NCI-H2107 treated with DMSO at 0.1 percent for 48 hours (cell line): ENCODE measurements around the gene RHOG.
"Not testable (repeated sequence)": the region's sequence is repeated elsewhere in the genome, so short reads cannot be mapped to it uniquely, and the experiment has no call there.

Source experiments
- DNase-seq: peaks from one replicate; lab custom pipeline; 2025; ENCODE audit not compliant: unreplicated experiment; lab: John Stamatoyannopoulos, UW

RHOG gene

DNA sequence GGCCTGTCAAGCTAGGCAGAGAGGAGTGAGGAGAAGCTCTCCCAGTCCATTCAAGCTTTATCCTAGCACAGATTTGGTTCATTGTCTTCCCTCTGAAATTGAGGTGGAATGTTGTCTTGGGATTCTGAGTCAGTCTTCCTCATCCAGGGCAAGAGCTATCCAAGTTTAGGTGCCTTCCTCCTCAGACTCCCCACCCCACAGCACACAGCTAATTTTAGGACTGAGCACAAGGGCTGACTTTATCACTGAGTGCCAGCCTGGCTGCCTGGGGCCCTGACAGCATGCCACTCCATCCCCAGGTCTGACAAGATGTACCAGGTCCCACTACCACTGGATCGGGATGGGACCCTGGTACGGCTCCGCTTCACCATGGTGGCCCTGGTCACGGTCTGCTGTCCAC is 29.8 kb downstream of the RHOG start:
- no peak for DNase-seq

DNA sequence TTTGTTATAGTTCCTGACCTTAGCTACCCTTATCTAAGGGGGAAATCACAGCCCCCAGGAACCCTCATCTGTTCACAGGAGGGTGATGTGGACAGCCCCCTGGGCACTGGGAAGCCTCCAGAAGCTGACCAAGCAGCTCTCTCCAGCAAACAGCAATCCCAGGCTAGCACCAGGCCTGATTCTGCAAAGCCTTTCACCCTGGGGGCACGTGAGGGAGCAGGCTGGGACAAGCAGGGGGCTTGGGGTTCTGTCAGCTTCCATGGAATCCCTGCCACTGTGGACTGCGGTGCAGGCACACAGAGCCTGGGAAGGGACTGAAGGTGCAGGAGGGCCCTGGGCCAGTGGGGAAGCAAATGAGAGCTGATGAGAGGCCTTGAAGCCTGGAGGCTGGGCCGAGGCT is 30.3 kb downstream of the RHOG start:
- no peak for DNase-seq

DNA sequence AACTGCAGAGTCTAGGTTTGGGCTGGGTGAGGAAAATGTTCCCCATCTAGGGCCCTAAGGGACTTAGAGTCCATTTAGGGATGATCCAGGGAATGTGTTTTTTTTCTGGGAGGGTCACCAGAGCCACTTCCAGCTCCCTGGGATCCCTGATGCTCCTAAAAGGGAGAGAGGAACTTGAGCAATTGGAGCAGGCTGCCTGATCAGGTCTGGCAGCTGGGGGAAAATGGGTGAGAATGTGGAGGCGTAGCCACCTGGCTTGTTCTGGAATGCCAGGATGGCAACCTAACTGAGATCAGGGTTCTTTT is 31.2 kb downstream of the RHOG start:
- DNase-seq, result no peak

DNA sequence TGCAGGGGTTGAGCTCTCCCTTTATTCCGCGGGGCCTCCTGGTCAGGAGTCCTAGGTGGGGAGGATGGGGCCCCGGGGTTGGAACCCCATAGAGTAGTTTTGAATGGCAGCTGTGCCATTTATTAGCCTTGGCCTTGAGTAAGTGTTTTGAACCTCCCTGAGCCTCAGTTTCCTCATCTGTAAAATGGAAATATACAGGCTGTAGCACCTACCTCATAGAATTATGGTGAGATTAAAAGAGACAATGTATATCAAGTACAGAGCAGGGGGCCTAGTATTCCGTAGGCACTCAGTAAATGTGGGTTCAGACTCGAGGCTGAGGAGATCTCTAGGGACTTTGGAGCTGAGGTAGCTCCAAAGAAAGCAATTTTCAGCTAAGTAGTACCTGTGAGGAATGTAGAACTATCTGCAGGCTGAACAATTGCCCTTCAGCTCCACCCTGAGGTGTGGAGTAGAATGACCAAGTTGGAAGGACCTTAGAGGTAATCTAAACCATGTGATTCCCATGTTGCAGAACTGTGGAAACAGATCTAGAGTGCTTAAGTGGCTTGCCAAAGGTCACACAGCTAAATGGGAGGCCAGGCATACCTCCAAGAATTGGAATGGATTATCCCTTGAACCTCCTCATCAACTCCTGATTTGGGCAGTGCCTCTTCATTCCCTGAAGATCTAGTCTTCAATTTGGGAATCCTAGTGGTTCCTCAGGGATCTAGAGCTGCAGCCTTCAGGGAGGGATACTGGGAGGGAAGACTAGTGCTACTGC is 31.7 kb downstream of the RHOG start:
- DNase-seq, result peak; percentile 21

DNA sequence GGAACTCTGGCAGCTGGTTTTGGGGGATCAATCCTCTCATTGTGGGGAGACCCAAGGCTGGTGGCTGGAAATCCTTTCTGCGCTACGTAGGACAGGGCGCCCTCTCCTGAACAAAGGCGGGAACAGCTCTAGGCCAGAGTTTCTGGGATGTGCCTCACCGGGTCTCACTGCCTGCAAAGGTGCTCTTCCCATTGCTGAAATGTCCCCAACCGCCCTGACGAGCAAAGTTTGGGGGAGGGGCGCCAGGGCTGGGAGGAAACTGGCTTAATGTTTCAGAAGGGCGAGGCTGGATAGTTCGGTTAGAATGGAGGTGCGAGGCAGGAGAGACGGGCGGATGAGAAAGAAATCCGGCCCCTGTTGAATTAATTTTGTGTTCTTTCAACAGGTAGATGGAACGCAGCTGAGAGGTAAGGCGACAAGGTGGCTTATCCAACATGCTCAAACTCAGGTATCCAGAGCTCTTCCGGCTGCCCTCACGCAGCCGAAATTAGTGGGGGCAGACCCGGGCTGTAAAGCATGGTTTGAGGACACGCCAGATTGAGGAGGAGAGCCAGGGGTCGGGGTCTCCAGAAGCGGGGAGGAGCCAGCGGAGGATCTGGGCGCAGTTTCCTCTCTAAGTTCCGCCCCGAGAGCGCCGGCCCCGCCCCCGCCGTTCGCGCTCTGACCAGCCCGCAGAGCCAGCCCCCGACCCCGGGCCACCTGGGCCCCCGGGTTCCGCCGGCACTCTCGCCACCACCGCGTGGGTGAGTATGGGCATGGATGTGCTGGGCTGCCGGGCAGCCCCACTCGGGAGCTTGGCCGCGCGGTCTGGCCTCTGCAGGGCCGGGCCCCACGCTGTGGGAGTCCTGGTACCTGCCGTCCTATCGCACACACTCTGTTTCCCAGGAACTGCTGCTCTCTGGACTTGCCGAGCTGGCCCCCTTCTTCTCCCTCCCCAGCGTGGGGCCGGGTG is 32.6 kb downstream of the RHOG start, which contains the start of gene PGAP2:
TSS of gene PGAP2 (plus strand) at position 652 of the 952 bp plus-strand sequence. CDS start 2,700 bp downstream, outside the sequence.
- peak; percentile 53 for DNase-seq

DNA sequence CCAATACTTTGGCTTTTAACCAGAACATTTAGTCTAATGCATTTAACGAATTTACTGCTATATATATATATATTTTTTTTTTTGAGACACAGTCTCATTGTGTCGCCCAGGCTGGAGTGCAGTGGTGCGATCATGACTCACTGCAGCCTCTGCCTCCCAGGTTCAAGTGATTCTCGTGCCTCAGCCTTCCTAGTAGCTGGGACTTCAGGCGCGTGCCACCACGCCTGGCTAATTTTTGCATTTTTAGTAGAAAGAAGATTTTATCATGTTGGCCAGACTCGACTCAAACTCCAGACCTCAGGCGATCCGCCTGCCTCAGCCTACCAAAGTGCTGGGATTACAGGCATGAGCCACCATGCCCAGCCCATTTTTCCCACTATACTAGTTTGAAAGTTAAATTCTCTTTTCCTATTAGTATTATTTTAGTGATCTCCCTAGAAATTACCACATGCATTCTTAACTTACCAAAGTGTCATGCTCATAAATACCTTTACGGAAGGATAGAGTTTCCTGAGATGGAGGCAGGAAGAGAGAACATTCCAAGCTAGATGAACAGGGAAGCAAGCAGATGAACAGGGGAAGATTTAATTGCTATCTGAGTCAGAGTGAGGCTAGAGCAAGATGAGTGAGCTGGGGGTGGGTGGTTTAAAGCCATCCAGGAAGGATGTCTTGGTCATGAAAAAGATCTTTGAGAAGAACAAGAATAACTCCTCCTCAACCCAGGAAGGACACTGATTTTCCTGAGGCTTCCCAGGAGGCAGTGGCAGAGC is 36.8 kb downstream of the RHOG start:
- no peak for DNase-seq

DNA sequence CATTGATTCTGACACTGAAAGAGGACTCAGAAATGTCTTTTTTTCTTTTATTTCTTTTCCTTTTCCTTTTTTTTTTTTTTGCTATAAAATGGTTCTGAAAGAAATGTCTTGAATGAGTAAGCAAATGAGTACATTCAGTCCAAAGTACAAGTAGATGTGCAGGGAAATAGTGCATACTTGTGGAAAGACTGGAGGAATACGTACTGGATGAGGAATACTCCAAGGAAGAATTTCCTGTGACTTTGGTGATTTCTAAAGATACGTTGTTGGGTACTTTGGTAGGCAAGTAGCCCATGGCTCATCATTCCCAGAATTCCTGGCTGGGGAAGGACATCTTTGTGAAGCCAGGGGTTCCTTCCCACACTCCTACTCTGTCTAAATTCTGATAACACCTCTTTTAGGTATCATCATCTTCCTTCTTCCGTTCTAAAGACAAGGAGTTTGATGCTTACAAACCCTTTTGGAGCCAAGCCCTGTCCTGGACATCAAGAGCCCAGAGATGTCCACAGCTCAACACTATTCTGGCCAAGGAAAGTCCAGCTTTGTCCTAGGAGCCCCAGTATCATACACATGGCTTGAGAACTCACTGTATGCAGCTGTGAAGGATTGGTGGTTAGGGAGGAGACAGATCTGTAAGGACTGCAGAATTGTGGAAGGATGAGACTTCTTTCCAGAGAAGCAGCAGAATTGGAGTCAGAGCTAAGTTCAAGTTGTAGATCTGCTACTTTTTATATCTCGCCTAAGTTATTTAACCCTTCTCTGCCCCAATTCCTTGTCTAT is 38.6 kb downstream of the RHOG start:
- no peak for DNase-seq

DNA sequence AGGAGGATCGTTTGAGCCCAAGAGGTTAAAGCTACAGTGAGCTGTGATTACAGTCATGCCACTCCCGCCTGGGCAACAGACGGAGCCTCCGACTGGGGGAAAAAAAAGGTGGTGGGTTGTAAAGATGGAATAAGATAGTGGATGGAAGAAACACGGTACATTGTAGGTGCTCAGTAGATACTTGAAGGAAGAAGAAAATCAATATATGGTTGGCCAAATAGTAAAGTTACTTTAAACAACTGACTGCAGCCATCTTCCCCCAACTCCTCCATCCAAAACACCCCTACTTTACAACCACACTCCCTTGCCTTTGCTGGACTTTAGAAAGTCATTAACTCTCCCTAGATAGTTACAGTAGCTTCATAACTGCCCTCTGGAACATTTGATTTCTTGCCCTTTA is 40.9 kb downstream of the RHOG start:
- no peak for DNase-seq

DNA sequence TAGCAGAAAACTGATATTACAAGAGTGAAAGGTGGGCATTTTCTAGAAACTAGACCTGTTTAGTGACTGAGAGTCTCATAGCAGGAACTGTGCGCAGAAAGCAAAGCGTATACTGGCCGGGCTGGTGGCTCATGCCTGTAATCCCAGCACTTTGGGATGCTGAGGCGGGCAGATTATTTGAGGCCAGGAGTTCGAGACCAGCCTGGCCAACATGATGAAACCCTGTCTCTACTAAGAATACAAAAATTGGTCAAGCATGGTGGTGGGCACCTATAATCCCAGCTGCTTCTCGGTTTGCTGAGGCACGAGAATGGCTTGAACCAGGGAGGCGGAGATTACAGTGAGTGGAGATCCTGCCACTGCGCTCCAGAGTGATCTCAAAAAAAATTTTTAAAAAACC is 41.6 kb downstream of the RHOG start:
- DNase-seq, result no peak

DNA sequence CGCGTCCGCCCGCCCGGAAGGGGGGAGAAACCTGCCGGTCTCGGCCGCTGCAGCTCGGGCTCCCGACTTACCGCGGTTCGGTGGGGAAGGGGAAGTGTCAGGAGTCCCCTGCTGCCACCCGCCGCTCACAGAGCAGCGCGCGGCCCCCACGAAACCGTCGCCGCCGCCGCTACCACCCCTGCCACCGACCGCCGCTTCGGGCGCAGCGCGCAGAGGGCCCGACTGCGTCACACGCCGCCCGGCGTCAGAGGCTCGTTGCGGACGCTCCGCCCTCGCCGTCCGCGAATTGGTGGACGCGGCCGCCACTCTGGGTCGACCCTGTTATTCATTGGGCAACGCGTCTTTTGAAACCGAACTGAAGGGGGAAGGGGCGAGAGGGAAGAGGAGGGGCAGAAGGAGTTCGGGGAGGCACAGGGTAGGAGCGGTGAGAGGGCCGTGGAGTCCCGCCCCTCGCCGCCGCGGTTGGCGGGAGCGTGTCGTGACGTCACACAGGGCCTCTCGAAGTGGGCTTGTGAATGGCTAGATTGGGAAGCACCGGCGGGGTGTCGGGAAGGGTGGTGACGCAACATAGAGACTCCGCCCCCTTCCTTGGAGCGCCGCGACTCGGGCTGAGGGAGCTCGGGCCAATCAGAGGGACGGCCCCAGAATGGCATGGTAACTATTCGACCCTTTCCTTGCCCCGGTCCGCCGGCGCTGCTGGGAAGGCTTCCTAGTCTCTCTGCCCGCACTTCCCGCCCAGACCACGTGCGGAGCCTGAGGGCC is 43.2 kb downstream of the RHOG start, which contains the start of gene NUP98:
TSS of gene NUP98 (minus strand) at position 226 of the 762 bp plus-strand sequence. CDS start 15,437 bp downstream, outside the sequence.
- peak; percentile 98 for DNase-seq

DNA sequence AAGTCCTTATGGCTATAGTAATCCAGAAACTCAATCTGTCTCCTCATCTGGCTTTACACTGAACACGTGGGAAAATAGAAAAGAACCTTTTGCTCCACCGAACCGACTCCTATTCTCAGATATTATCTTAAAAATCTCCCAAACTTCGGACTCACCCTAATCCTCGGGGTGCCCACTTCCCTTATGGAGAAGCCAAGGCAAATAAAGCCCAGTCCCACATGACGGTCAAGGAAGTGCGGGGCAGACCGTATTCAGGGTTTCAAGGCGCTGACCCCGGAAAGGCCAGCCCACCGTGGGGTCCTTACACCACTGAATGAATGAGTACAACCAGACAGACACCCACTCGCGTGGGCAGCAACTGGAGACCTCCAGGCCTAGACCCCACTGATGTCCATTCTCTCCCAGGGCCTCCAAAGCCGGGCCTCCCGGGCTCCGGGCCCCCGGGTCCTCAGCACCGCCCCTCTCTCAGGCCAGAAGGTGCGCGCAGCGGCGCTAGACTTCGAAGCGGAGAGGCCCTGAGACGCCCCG is 43.9 kb downstream of the RHOG start:
- no peak for DNase-seq

DNA sequence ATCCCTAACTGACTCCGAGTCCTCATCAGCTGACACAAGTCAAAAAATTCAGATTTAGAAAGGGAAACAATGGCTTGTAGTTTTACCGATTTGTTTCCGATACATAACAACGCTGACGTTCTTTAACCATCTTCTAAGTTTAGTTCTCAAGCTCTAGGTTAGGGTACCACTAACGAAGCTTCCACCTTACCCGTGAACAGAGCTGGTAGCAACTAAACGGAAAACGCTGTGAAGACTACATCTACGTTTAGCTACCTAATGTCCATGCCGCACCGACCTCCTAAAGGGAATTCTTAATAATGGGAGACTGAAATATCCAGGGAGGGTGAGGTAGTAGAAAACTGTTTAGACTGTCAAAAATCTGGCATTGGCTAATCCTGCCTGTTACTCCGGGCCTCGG is 44.4 kb downstream of the RHOG start:
- no peak for DNase-seq

DNA sequence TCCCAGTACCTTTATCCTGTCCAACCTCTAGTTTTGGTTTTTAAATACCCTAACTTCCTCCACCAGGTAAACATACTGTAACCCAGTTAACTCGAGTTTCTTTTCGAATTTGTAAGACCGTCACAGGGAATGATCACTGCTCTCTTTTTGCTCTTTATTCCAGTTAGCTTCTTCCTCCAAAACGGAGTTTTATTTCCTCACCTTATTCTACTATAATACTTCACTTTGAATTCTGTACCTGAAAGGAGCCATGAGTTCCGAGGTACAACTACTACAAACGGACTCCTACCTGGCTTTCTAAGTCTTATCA is 44.8 kb downstream of the RHOG start:
- no peak for DNase-seq

DNA sequence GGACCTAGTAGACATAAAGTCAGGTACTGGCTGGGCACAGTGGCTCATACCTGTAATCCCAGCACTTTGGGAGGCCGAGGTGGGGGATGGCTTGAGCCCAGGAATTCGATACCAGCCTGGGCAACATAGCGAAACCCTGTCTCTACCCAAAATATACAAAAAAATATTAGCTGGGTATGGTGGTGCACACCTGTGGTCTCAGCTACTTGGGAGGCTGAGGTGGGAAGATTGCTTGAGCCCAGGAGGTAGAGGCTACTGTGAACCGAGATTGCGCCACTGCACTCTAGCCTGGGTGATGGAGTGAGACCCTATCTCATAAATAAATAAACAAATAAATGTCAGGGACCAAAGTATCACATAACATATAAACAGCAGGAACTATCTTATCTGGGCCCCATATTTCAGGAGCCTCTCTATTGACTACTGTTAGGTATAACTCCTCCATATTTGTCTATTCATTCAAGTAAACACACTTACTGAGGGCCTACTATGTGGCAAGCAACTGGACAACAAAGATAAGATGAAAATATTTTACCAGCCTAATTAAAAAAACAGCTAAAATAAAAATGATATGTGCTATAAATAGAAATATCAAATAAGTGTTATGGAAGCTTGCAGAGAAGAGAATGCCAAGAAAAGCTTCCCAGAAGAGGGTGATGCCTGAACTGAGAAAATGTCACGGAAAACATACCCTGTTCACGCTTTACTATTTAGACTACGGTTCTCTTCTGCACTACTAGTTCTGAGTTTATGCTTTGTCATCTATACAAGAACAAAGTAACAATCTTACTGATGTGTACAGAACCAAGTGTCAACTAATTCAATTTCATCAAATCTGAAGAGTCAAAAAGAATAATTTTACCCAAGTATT is 45.4 kb downstream of the RHOG start:
- no peak for DNase-seq

DNA sequence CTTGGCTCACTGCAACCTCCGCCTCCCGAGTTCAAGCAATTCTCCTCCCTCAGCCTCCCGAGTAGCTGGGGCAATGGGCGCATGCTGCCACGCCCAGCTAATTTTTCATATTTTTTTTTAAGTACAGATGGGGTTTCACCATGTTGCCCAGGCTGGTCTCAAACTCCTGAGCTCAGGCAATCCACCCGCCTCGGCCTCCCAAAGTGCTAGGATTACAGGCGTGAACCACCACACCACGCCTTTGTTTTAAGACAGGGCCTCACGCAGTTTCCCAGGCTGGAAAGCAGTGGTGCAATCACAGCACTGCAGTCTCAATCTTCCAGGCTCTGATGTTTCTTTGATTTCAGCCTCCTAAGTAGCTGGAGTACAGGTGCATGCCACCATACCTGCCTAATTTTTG is 46.4 kb downstream of the RHOG start:
- not testable (repeated sequence) for DNase-seq

DNA sequence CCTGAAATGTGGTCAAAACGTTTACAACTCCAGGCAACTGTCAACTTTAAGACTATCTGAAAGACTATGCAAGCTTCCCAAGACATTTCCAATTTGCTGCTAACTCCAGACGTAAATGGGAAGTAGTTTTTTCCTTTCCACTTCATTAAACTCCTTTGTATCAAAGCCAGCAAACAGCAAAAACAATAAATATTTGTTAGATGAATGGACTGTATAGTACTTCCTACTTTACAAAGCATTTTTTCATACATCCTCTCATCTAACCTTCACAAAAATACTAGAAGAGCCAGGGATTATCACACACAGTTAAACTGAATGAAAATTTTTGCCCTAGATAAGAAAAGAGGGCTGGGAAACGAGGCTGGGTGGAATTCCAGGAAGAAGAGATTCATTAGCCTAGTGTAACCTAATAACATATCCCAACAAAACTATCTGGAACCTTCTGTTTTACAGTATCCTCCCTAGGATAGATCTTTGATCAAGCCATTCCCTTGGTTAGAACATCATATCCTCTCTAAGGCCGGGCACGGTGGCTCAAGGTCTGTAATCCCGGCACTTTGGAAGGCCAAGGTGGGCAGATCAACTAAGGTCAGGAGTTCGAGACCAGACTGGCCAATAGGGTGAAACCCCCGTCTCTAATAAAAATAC is 53.9 kb downstream of the RHOG start:
- no peak for DNase-seq

DNA sequence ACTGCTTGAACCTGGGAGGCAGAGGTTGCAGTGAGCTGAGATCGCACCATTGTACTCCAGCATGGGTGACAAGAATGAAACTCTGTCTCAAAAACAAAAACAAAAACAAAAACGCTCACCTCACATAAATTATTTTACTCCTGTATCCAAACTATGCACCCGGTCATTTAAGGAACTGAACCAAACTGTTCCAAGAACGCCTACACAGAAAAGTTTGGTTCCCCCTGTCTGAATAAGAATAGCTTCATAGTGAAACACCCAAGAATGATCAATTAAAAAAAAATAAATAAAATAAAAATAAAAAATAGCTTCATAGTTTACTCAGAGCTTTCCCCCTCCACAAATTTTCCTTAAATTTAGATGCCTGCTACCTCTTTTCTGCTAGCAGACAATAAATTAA is 57.1 kb downstream of the RHOG start:
- no peak for DNase-seq

DNA sequence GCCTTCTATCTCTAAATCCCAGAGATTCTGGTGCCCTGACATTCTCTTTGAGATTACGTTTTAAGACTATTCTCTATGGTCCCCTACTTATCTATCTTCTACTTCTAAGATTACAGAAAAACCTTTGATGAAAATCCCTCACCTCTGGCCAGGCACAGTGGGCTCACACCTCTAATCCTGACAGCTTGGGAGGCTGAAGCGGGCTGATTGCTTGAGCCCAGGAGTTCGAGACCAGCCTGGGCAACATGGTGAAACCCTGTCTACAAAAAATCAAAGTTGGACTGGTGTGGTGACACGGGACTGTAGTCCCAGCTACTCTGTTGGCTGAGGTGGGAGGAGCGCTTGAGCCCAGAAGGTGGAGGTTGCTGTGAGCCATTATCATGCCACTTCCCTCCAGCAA is 57.8 kb downstream of the RHOG start:
- no peak for DNase-seq
